GM19372 (cell line): ENCODE results near the gene GPER1.
"Not testable (repeated sequence)": the region's sequence is repeated elsewhere in the genome, so short reads cannot be mapped to it uniquely, and the experiment has no call there.

Experiments
- ATAC-seq: cut with Tn5 transposase; IDR thresholded peaks from one replicate; pipeline ENCODE4 v1.9.1; 2021; ENCODE audit warnings: mild to moderate bottlenecking, low read depth, moderate library complexity; ENCODE audit not compliant: unreplicated experiment

The GPER1 gene

DNA sequence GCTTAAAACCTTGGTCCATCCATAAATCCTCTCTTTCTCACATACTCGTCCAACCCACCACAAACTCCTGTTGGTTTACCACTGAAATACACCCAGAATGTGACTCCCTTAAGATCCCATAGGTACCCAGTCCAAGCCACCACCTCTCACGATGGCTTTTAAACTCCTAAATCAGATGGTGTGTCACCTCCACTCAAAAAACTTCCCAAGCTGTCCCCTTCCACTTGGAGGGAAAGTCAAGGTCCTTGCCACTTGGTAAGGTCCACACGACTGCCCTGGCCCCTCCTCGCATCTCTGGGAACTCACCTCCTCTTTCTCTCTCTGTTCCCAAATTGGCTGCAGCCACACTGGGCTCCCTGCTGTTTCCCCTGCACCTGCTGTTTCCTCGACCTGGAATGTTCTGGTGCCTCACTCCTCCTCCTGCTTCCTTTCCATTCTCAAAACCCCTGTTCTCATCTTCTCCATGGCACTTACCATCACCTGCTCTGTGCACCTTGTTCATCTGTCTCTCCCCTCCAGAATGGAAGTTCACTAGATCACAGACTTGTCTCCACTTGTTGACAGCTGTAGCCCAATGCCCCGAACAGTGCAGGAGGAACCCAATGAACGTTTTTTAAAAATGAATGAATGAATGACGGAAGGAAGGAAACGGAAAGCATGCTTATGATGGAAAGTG is 49.1 kb downstream of the GPER1 start:
- ATAC-seq: no peak

DNA sequence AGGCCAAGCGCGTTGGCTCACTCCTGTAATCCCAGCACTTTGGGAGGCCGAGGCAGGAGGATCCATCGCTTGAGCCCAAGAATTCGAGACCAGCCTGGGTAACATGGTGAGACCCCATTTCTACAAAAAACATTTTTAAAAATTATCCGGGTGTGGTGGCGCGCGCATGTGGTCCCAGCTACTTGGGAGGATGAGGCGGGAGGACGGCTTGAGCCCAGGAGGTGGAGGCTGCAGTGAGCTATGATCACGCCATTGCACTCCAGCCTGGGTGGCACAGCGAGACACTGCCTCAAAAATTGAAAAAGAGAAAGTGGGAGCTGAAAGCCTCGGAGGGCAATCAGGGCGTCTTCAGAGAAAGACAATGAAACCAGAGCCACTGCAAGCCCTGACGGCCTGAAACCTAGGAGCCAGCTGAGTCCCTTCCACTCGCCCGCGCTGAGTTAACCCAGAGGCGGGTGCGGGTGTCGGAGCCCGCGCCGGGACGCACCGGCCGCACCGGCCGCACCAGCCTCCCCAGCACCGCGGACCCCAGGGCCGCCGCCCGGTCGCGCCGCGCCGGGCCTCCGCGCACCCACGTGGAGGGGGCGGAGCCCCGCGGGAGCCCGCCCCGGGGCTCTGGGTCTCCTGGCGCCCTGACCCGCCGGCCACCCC is 49.7 kb downstream of the GPER1 start:
- ATAC-seq: peak; percentile 53

DNA sequence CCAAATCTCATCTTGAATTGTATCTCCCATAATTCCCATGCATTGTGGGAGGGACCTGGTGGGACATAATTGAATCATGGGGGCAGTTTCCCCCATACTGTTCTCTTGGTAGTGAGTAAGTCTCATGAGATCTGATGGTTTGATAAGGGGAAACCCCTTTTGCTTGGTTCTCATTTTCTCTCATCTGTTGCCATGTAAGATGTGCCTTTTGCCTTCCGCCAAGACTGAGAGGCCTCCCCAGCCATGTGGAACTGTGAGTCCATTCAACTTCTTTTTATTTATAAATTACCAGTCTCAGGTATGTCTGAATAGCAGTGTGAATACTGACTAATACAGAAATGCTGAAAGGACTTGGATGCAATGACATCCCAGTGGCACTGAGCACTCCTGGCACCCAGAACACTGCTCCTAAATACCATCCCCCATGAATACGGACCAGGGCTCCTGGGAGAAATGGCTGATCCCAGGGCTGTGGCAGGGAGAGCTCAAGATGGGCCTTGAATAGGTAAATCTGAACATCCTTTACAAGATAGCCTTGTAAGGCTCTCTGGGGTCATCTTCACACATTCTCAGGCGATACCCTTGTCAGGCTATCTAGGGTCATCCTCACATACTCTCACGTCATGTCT is 52.7 kb downstream of the GPER1 start:
- ATAC-seq: no peak

DNA sequence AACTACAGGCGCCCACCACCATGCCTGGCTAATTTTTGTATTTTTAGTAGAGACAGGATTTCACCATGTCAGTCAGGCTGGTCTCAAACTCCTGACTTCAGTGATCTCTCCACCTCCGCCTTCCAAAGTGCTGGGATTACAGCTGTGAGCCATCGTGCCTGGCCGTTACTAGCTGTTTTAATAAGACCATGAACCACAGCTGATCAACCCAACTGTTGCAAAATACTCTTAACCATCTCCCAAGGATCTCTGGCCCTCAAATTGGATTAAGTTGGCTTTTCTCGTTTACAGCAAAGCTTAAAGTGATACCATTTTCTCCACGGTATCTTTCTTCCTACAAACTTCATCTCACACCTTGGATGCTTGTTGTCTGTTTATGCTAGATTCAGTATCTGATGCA is 53.7 kb downstream of the GPER1 start:
- ATAC-seq: no peak

DNA sequence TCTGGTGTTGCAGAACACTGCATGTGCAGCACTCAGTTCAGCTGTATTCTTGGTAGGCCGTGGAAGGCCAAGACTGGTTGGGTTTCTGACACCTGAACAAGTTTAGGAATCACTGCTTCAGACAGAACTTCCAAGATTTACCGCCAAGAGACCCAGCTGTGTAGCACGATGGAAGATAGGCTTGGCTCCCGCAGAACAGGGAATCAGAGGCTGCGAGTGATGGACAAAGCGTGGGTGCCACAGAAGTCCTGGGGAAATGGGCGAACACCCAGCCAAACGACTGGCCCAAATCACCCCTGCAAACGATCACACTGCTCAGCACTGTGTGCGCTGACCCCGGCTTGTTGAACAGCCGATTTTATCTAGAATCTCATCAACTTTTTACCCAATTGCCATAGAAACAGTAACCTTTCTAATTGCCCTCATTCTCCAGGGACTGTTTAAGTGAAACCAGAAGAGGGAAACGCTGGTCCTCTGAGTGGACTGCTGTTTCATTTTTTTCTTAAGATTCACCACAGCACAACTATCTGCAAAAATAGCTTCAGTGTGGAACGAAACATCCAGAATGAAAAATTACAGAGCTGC is 54.2 kb downstream of the GPER1 start:
- ATAC-seq: no peak

DNA sequence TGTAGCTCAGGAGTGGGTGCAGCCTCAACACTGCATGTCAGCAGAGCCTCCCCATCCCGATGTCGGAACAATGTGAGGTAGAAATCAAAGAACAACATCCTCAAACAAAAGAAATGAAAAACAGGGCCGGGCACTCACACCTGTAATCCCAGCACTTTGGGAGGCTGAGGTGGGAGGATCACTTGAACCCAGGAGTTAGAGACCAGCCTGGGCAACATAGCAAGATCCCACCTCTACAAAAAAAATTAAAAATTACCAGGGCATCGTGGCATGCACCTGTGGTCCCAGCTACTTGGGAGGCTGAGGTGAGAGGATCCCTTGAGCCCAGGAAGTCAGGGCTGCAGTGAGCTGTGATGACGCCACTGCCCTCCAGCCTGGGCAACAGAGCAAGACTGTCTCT is 55.1 kb downstream of the GPER1 start:
- not testable (repeated sequence) for ATAC-seq
